ENCODE data around the gene SELL.

DNA sequence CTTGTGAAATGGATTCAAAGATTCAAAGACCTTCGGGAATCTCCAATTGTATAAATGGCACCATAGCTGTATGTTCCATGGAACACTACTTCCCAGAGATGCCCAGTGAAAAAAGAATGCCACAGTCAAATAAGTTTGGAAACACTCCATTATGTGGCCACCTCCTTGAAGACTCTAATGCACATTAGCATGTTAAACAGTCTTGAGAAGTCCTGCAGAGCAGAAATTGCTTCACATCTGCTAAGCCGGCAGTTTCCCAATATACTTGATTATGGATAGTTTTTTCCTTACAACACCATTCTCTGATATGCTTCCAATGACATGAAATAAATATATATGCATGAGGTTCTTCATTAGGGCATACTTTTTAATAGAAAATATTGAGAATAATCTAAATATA, 35.1 kb upstream of the SELL start:
- TF ChIP-seq, protein P1, sequence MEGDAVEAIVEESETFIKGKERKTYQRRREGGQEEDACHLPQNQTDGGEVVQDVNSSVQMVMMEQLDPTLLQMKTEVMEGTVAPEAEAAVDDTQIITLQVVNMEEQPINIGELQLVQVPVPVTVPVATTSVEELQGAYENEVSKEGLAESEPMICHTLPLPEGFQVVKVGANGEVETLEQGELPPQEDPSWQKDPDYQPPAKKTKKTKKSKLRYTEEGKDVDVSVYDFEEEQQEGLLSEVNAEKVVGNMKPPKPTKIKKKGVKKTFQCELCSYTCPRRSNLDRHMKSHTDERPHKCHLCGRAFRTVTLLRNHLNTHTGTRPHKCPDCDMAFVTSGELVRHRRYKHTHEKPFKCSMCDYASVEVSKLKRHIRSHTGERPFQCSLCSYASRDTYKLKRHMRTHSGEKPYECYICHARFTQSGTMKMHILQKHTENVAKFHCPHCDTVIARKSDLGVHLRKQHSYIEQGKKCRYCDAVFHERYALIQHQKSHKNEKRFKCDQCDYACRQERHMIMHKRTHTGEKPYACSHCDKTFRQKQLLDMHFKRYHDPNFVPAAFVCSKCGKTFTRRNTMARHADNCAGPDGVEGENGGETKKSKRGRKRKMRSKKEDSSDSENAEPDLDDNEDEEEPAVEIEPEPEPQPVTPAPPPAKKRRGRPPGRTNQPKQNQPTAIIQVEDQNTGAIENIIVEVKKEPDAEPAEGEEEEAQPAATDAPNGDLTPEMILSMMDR (optimal IDR thresholded peaks at IDR 0.05 in 1 of 3, IDR thresholded peaks at IDR 0.05 in 1 of 3, conservative IDR thresholded peaks at IDR 0.05 in 1 of 3; ENCODE audit: extremely low read depth in 1 of 3, insufficient read depth in 2 of 3, low read length in 3 of 3) = no peak
- TF ChIP-seq EZH2 (IDR thresholded peaks at IDR 0.05; ENCODE audit: low read length) = no peak

Measured in keratinocyte (primary cell).